ENCODE measurements around the gene NEDD4.
"Not testable (repeated sequence)": the region's sequence is repeated elsewhere in the genome, so short reads cannot be mapped to it uniquely, and the experiment has no call there.

NEDD4 gene

GRCh38 chr15:56006371-56006770 is 13.0 kb upstream of the NEDD4 start:
- not testable (repeated sequence) for DNase-seq (ENCODE audit: low read depth in 1 of 2, low spot score in 1 of 2)

DNA sequence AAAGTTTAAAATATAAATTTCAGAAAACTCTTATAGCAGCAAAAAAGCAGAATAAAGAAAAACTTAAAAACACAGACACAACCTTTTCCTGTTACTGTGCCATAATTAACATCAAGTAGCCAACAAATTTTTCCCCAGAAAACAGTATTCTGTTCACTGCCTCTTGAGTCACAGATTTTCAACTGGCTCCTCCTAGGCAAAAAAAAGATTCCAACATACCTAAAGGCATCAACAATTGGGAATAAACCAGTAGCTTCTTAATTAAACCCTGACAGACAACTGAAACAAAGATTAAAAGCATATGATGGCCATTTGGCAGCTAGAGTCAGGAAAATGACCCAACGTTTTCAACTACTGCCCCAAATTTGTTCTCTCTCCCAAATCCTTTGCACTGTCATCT is 10.9 kb upstream of the NEDD4 start:
- not testable (repeated sequence) for DNase-seq (ENCODE audit: low read depth in 1 of 2, low spot score in 1 of 2)

DNA sequence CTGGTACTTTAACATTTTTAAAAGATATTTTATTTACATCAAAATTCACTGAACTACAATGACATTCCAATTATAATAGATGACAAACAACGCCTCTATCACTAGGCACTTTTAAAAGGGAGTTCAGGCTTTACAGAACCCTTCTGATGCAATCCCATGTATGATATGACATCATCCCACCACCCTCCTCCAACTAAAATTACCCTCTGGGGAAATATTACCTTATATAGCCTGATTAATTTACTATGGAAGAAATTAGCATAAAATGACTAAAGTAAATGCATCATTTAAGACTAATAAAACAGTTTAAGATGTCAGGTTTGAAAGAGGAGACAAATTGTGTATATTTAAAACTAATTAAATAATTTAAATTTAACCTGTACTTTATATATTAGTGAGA is 10.4 kb upstream of the NEDD4 start:
- DNase-seq (ENCODE audit: low read depth in 1 of 2, low spot score in 1 of 2): not testable (repeated sequence)

DNA sequence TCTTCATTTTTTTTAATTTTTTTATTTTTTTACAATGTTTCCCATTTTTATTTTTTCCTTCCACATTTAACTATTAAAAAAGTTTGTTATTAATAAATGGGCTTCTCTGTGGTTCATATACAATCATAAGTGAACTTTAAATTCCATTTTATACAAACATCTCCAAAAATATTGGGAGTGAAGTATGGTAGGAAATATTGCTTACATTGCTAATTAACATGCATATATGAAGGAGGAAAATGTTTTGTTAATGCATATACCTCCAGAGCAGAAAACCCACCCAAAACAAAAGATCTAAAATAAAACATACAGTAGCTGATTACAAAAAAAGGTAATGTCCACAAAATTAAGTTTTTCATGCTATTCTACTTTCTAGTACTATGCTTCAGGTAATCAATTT is 9.9 kb upstream of the NEDD4 start:
- not testable (repeated sequence) for DNase-seq (ENCODE audit: low read depth in 1 of 2, low spot score in 1 of 2)

DNA sequence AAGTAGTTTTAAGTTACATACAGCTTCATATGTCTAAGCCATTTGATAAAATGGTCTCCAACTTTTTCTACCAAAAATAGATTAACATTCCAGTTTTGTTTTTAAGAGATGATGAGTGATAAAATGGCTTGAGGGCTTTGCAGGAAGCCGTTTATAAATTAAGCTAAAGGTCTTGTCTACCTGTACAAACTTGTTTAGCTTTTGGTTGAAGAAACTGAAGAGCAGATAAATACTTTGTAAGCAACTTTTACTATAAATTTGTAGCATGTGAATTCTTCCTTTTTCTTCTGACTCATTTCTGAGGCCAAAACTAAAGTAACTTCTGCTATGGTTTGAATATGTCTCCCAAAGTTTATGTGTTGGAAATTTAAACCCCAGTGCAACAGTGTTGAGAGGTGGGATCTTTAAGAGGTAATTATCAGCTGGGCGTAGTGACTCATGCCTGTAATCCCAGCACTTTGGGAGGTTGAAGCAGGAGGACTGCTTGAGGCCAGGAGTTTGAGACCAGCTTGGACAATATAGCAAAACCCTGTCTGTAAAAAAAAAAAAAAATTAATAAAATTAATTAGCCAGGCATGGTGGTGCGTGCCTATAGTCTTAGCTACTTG is 8.2 kb upstream of the NEDD4 start:
- DNase-seq (ENCODE audit: low read depth in 1 of 2, low spot score in 1 of 2): no peak

GRCh38 chr15:55999658-56000057 is 6.2 kb upstream of the NEDD4 start:
- DNase-seq (ENCODE audit: low read depth in 1 of 2, low spot score in 1 of 2): no peak

GRCh38 chr15:55998478-55998877 is 5.1 kb upstream of the NEDD4 start:
- no peak for DNase-seq (ENCODE audit: low read depth in 1 of 2, low spot score in 1 of 2)

DNA sequence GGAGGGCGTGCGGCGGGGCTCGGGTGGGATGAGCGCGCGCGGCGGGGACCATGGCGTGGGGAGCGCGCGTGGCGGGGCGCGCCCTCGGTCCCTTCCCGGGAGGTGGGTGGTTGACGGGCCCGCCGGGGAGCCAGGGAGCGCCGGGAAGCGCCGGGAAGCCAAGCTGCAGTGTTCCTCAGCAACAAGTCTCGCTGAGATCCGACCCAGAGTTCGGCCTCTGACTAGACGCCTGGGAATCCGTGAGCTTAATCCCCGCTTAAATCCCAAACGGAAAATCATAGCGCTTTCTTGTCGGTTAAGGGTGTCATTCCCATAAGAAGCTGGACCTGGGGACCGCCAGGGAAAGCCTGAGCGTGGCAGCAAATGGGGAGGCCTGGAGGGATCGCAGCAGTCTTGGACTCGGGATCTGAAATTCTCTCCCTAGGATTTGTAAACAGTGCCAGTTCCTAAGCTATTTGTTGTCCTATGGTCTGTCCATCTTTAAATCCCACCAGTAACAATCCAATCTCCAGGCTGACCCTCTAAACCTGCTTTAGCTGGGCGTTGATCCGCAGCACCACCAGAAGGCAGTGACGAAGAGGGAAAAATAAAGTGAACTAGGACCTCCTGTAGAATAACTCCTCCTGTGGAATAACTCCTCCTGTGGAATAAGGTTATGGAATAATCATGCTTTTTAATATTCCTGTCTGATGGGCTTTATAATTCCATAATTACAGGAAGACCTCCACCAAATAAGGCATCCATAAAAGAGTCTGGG is 570 bp upstream of the NEDD4 start:
- DNase-seq (ENCODE audit: low read depth in 1 of 2, low spot score in 1 of 2): no peak

DNA sequence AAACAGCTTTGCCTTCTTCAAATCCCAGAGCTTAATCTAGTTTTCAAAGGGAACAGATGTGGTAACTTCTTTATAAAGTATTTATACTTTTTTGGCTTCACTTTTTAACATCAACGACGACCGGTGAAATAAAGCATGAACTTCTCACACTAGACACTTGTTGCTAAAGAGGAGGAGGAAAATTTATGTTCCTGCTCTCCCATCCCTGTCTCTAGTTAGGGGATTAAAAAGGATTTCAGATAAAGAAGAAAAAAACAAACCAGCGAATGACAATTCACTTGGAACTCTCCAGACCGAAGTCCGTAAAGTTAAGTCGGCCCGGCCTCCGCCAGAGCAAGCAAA is 672 bp downstream of the NEDD4 start:
- DNase-seq (ENCODE audit: low read depth in 1 of 2, low spot score in 1 of 2): no peak

- DNase-seq (ENCODE audit: low read depth in 1 of 2, low spot score in 1 of 2): no peak
Observed at GRCh38 chr15:55991802-55992768, 1.3 kb downstream of the NEDD4 start.

- no peak for DNase-seq (ENCODE audit: low read depth in 1 of 2, low spot score in 1 of 2)
Observed at GRCh38 chr15:55990998-55991397, 2.4 kb downstream of the NEDD4 start.

DNA sequence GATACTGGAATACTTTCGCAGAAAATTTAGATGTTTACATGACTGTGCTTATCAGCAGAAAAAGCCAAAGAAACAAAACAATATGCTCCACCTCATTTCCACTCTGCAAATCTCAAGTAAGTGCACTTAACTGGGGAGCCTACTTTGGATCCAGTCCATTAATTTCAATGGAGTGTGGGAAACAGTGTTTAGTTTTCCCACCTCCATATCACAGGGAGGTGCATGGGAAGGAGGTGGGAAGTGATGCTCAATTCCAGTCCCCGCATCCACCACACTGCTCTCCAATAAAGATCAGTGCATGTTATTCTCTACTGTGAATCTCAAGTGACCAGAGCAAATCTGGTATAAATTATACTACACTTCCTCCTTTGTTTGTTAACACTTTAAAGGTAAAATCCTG is 2.9 kb downstream of the NEDD4 start:
- no peak for DNase-seq (ENCODE audit: low read depth in 1 of 2, low spot score in 1 of 2)

DNA sequence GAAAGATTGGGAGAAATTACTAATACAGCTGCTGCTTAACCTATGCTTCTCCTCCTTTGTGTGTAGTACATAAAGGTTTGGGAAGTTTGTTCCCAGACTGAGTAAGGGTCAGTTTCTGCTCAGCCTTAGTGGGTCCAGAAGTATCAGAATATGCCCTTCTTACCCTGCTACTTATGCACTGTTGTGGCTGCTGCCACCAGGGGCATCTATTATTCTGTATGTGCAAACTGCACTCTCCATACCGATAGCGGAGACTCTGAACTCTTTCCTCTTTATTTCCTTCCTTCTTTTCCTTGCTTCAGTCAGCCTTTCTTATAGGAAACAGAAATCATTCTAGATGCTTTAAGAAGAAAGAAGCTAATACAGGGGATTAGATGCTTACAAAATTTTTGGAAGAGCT is 4.0 kb downstream of the NEDD4 start:
- no peak for DNase-seq (ENCODE audit: low read depth in 1 of 2, low spot score in 1 of 2)

DNA sequence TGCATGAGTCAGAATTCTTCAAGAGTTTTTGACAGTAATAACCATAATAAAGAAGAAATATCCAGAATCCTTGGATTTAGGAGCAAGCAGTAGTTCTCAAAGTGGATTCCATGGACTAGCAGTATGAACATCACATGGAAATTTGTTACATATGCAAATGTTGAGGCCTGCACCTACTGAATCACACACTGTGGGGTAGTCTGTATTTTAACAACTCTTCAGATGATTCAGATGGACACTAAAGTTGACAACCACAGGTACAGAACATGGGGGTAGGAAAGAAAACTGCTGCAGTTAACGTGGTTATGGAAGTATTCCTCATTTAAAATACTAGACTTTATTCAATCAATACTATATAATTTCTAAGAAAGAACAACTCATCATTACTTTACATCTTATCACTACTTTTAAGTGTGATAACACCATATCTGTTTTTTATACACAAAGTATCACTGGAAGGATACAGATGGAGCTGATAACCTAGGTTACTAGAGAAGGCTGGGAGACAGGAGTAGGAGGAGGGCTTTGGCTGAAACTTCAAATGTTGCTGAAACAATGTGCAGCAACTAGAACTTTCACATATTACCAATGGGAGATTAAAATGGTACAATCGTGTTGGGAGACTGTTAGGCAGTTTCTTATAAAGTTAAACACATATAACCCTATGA is 11.7 kb downstream of the NEDD4 start:
- DNase-seq (ENCODE audit: low read depth in 1 of 2, low spot score in 1 of 2): no peak

DNA sequence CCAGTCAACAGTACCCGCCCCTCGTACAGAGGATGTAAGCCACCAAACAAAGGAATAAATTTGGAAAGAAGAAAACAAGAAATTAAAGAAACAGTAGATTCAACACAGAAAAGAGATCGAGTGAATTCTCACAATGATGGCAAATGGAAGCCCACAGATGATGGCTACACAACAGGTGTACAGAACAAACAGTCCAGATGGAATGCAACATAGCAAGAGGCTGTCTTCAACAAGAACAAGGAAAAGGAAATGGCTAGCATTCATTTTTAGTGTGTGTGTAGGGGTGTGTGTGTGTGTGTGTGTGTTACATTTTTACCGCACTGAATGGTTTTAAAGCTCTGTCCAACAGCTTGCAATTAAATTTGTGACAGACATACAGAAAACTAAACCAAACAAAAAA is 12.9 kb downstream of the NEDD4 start:
- DNase-seq (ENCODE audit: low read depth in 1 of 2, low spot score in 1 of 2): no peak

DNA sequence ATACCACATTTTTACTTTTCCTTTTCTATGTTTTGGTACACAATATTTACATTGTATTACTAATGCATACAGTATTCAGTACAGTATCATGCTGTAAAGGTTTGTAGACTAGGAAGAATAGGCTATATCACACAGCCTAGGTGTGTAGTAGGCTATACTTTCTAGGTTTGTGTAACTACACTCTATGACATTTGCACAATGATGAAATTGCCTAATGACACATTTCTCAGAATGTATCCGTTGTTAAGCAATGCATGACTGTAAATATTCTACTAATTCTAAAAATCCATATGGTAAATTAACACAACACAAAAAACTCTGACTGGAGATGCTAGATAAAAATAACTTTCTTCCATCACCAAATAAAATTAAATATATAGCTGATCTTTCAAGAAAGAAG is 16.2 kb downstream of the NEDD4 start:
- no peak for DNase-seq (ENCODE audit: low read depth in 1 of 2, low spot score in 1 of 2)

DNA sequence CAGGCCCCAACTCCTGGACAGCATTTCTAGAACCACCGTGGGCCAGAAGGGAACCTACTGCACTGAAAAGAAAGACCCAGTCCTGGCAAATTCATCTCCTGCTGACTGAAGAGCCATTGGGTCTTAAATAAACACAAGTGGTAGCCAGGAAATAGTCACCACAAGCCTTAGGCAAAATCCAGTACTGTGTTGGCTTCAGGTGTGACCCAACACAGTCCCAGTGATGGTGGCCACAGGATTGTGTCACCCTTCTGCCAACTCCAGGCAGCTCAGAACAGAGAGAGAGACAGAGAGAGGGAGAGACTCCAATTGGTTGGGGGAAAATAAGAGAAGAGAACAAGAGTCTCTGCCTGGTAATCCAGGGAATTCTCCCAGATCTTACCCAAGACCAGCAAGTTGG is 23.1 kb downstream of the NEDD4 start:
- DNase-seq (ENCODE audit: low read depth in 1 of 2, low spot score in 1 of 2): no peak

DNA sequence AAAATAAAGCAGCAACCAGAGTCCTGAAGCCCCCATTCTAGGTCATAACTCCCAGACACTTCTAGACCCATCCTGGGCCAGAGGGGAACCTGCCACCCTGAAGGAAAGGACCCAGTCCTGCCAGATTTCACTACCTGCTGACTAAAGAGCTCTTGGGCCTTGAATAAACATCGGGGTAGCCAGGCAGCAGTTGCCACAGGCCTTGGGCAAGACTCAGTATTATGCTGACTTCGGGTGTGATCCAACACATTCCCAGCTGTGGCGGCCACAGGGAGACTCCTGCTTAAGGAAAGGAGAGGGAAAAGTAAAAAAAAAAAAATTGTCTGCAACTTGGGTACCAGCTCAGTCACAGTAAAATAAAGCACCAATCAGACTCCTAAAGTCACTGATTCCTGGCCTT is 23.8 kb downstream of the NEDD4 start:
- no peak for DNase-seq (ENCODE audit: low read depth in 1 of 2, low spot score in 1 of 2)

DNA sequence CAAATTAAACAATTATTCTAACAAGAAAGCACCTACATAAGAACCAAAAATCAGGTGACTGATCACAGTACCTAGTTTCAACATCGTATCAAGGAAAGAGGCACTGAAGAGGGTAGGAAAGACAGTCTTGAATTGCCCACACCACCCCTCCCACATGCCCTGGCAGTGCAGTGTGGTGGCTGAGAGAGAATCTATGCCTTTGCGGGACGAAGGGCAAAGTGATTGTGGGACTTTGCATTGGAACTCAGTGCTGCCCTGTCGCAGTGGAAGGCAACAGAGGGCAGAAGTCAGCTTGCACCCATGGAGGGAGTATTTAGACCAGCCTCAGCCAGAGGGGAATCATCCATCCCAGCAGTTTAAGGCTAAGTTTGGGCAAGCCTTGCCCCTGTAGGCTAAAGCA is 24.5 kb downstream of the NEDD4 start:
- no peak for DNase-seq (ENCODE audit: low read depth in 1 of 2, low spot score in 1 of 2)

DNA sequence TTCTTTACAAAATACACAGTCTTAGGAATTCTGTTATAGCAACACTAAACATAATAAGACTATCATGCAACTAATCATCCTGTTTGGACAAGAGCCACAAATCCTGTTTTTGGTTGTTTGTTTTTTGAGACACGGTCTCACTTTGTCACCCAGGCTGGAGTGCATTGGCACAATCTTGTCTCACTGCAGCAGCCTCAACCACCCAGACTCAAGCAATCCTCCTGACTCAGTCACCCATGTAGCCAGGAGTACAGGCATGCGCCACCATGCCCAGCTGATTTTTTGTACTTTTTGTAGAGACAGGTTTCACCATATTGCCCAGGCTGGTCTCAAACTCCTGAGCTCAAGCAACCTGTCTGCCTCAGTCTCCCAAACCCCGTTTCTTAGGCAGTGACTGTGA is 28.3 kb downstream of the NEDD4 start:
- DNase-seq (ENCODE audit: low read depth in 1 of 2, low spot score in 1 of 2): no peak

GRCh38 chr15:55960946-55961345 is 32.5 kb downstream of the NEDD4 start:
- no peak for DNase-seq (ENCODE audit: low read depth in 1 of 2, low spot score in 1 of 2)

All from stimulated activated CD4-positive, alpha-beta T cell treated with anti-CD3 and anti-CD28 coated beads, Interleukin-15, amount 100 ng/mL, for 1 hour (primary cell).